COLO668 (cell line): ENCODE measurements around the gene TTC28.
A peak's percentile ranks its signal among the peaks of the same experiment; 100 is the strongest.

Experiments used
- DNase-seq: peaks from one replicate; lab custom pipeline; 2025; ENCODE audit not compliant: unreplicated experiment; lab: John Stamatoyannopoulos, UW

TTC28 gene

GRCh38 chr22:28444659-28445058 is 235.0 kb downstream of the TTC28 start:
- no peak for DNase-seq

- DNase-seq, result no peak
These were observed 236.1 kb downstream of the TTC28 start for GRCh38 chr22:28443526-28443876.

GRCh38 chr22:28442711-28443525 is 236.7 kb downstream of the TTC28 start:
- DNase-seq, result no peak

GRCh38 chr22:28442264-28442710 is 237.4 kb downstream of the TTC28 start:
- DNase-seq, result peak; percentile 90

GRCh38 chr22:28441720-28442263 is 237.8 kb downstream of the TTC28 start:
- no peak for DNase-seq

- DNase-seq, result no peak
These were observed 238.8 kb downstream of the TTC28 start for GRCh38 chr22:28440592-28441390.

- DNase-seq, result no peak
These were observed 241.4 kb downstream of the TTC28 start for GRCh38 chr22:28438183-28438768.

GRCh38 chr22:28435982-28436381 is 243.7 kb downstream of the TTC28 start:
- DNase-seq, result no peak

- no peak for DNase-seq
These were observed 244.4 kb downstream of the TTC28 start for GRCh38 chr22:28435140-28435768.

- no peak for DNase-seq
These were observed 249.1 kb downstream of the TTC28 start for GRCh38 chr22:28430466-28431025.

- no peak for DNase-seq
These were observed 249.9 kb downstream of the TTC28 start for GRCh38 chr22:28429711-28430110.

GRCh38 chr22:28428271-28428670 is 251.4 kb downstream of the TTC28 start:
- no peak for DNase-seq

GRCh38 chr22:28426346-28427132 is 253.1 kb downstream of the TTC28 start:
- no peak for DNase-seq

- no peak for DNase-seq
These were observed 254.4 kb downstream of the TTC28 start for GRCh38 chr22:28425211-28425610.

GRCh38 chr22:28424427-28425080 is 255.1 kb downstream of the TTC28 start:
- DNase-seq, result peak; percentile 47

- no peak for DNase-seq
These were observed 259.7 kb downstream of the TTC28 start for GRCh38 chr22:28419919-28420318.

- DNase-seq, result no peak
These were observed 261.6 kb downstream of the TTC28 start for GRCh38 chr22:28418008-28418407.

- no peak for DNase-seq
These were observed 262.2 kb downstream of the TTC28 start for GRCh38 chr22:28417431-28417830.

GRCh38 chr22:28414913-28415312 is 264.7 kb downstream of the TTC28 start:
- no peak for DNase-seq
